Cardiac fibroblast (primary cell): ENCODE measurements around the gene VCAN.

Experiments
- DNase-seq, 2 donors: peaks; one replicate each; pipeline versions ENCODE4 v3.0.0 to v3.0.0-alpha.2; 2010; ENCODE audit warnings: low read depth in 2 of 2
- H3K4me3 ChIP-seq, 2 donors: replicated peaks in 1 of 2; 1 replicate in 1 of 2; 2 replicates in 1 of 2; pipeline ENCODE4 v1.5.1; 2011; ENCODE audit warnings: low read depth in 2 of 2, low read length in 2 of 2, mild to moderate bottlenecking in 2 of 2, moderate library complexity in 1 of 2
- TF ChIP-seq, protein P1 (sequence below): IDR thresholded peaks from one replicate; pipeline ENCODE4 v1.5.1; 2011; ENCODE audit warnings: low read depth, mild to moderate bottlenecking, low read length, inconsistent platforms

The VCAN gene

DNA sequence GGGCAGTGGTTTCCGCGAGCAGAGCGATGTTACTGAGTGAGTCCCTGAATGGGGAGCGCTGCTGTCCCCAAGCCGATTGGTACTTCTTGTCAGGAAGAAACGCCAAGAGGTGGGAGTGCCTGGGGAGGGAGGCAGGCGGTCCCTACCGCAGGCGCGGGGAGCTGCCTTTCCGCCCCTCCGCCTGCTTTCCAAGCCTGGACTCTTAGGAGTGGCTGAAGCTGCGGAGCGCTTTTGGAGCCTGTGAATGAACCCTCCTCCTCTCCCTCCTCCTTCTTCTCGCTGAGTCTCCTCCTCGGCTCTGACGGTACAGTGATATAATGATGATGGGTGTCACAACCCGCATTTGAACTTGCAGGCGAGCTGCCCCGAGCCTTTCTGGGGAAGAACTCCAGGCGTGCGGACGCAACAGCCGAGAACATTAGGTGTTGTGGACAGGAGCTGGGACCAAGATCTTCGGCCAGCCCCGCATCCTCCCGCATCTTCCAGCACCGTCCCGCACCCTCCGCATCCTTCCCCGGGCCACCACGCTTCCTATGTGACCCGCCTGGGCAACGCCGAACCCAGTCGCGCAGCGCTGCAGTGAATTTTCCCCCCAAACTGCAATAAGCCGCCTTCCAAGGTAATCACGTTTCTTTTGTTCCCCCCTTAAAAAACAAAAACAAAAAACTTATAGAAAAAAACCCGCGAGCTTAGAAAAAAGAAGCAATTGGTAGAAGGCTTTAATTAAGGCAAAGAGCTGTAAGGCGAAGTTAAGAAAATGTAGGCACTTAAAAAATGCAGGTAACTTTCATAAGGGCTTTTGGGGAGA is at the start of gene VCAN:
Gene VCAN, plus strand, starts transcription at position 340 of the 808 bp plus-strand sequence. CDS start 11,775 bp downstream, outside the sequence.
- TF ChIP-seq, protein P1, sequence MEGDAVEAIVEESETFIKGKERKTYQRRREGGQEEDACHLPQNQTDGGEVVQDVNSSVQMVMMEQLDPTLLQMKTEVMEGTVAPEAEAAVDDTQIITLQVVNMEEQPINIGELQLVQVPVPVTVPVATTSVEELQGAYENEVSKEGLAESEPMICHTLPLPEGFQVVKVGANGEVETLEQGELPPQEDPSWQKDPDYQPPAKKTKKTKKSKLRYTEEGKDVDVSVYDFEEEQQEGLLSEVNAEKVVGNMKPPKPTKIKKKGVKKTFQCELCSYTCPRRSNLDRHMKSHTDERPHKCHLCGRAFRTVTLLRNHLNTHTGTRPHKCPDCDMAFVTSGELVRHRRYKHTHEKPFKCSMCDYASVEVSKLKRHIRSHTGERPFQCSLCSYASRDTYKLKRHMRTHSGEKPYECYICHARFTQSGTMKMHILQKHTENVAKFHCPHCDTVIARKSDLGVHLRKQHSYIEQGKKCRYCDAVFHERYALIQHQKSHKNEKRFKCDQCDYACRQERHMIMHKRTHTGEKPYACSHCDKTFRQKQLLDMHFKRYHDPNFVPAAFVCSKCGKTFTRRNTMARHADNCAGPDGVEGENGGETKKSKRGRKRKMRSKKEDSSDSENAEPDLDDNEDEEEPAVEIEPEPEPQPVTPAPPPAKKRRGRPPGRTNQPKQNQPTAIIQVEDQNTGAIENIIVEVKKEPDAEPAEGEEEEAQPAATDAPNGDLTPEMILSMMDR: no peak
- DNase-seq: peak; percentile 94 to 95
- H3K4me3 ChIP-seq: peak within 1 kb of the TSS; percentile 60 to 93

DNA sequence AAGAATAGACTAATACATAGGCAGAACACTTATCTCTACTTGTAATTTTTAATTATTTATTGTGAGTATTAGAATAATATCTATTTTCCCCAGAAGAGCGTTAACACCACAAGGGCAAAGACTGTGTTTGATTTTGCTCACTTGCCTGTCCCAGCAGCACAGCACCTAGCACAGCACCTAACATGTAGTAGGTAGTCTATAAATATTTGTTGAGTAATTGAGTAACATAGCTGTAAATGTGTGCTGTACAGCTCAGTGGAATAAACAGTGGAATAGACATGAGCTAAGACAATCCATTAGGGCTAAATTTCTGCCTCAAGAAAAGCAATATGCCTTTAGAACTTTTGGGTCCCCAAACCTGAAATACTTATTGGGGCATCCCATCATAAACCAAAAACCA is 49.3 kb upstream of the VCAN start:
- no peak for DNase-seq
- TF ChIP-seq, protein P1: no peak
- H3K4me3 ChIP-seq: no peak overlapping the region

DNA sequence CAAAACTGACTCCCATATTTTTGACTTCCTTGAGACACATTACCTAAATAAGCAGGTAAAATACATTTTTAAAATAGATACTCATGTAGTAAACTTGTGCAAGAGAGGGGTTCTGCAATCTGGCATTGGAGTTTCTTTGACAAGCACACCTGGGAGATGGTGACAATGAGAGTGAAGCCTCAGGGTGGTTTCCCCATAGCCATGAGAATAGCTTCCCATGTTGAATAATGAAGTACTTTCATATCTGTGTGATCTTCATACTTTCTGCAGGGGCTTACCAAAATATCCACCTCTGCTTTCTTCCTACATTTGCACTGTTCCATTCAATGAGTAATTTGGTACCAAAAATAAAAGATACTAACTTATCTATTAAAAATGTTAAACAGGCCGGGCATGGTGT is 44.7 kb upstream of the VCAN start:
- TF ChIP-seq, protein P1: no peak
- no peak for DNase-seq

GRCh38 chr5:83428126-83428525 is 43.4 kb upstream of the VCAN start:
- DNase-seq: peak in 1 of 2 donors; percentile 39
- TF ChIP-seq, protein P1: no peak
- no peak overlapping the region for H3K4me3 ChIP-seq

More for the DNA sequence above, 44.7 kb upstream of the VCAN start:
- H3K4me3 ChIP-seq: no peak overlapping the region

DNA sequence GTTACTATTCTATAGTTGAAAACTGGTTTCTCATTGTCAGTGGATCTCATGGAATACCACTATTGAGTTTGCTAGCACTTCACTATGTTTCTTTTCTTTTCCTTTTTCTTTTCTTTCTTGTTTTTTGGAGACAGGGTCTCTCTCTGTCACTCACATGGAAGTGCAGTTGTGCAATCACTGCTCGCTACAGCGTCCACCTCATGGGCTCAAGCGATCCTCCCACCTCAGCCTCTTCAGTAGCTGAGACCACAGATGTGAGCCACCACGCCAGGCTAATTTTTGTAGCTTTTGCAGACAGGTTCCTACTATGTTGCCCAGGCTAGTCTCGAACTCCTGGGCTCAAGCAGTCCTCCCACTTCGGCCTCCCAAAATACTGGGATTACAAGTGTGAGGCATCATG is 42.7 kb upstream of the VCAN start:
- TF ChIP-seq, protein P1: no peak
- no peak for DNase-seq

GRCh38 chr5:83430130-83431010 is 41.2 kb upstream of the VCAN start:
- TF ChIP-seq, protein P1: peak; percentile 98
- DNase-seq: peak; percentile 80 to 81
- H3K4me3 ChIP-seq: no peak overlapping the region

More for the DNA sequence above, 42.7 kb upstream of the VCAN start:
- H3K4me3 ChIP-seq: no peak overlapping the region
